Mucosa of rectum (tissue), 2 donors: Measurements from ENCODE around the gene LRP3.
"Not testable (repeated sequence)": the region's sequence is repeated elsewhere in the genome, so short reads cannot be mapped to it uniquely, and the experiment has no call there.

Experiments
- H3K27ac ChIP-seq, 2 donors: one replicate each; pipeline ENCODE4 v1.7.0; 2013; ENCODE audit warnings: inconsistent platforms in 2 of 2, low read depth in 2 of 2, low read length in 2 of 2
- H3K27me3 ChIP-seq, 2 donors: one replicate each; pipeline ENCODE4 v1.7.0; 2013; ENCODE audit warnings: low read length in 2 of 2; ENCODE audit not compliant: control insufficient read depth in 2 of 2, insufficient read depth in 2 of 2
- H3K36me3 ChIP-seq, 2 donors: one replicate each; pipeline ENCODE4 v1.7.0; 2013; ENCODE audit warnings: low read length in 2 of 2; ENCODE audit not compliant: control insufficient read depth in 2 of 2, insufficient read depth in 2 of 2
- H3K4me1 ChIP-seq, 2 donors: one replicate each; pipeline ENCODE4 v1.7.0; 2013; ENCODE audit warnings: low read length in 2 of 2, mild to moderate bottlenecking in 1 of 2; ENCODE audit not compliant: control insufficient read depth in 2 of 2, insufficient read depth in 2 of 2
- H3K4me3 ChIP-seq, 2 donors: one replicate each; pipeline ENCODE4 v1.7.0; 2013; ENCODE audit warnings: low read length in 2 of 2
- H3K9ac ChIP-seq, 2 donors: one replicate each; pipeline ENCODE4 v1.7.0; 2013; ENCODE audit warnings: low read length in 2 of 2, low read depth in 1 of 2, mild to moderate bottlenecking in 1 of 2
- H3K9me3 ChIP-seq, 2 donors: one replicate each; pipeline ENCODE4 v1.7.0; 2013; ENCODE audit warnings: low read length in 2 of 2; ENCODE audit not compliant: control insufficient read depth in 2 of 2
- donor health status: healthy.
- donor health status: Normal muscosa, but diverticular disease.

LRP3 gene

GRCh38 chr19:33193865-33194362 is at the start of gene LRP3:
Gene LRP3 (plus strand): TSS chr19:33194330. CDS start chr19:33194786, 456 bp downstream.
- H3K27ac ChIP-seq = peak within 1 kb of the TSS in 1 of 2 donors; percentile 16
- H3K36me3 ChIP-seq = no peaks in the 10 kb centered on the region
- H3K9ac ChIP-seq = peak within 1 kb of the TSS in 1 of 2 donors; percentile 43

GRCh38 chr19:33146209-33146608 is 47.9 kb upstream of the LRP3 start:
- H3K27me3 ChIP-seq = no peaks in the 10 kb centered on the region
- H3K27ac ChIP-seq = no peak overlapping the region
- no peaks in the 10 kb centered on the region for H3K9me3 ChIP-seq
- H3K9ac ChIP-seq = no peak overlapping the region
- peaks cover 0 to 2% of the 10 kb centered on the region in 2 donors for H3K4me1 ChIP-seq
- no peak overlapping the region for H3K4me3 ChIP-seq
- H3K36me3 ChIP-seq = no peaks in the 10 kb centered on the region

More at GRCh38 chr19:33193865-33194362, at the start of gene LRP3:
- H3K27me3 ChIP-seq = peaks cover 6 to 10% of the 10 kb centered on the region in 2 donors
- peaks cover 4% of the 10 kb centered on the region in 2 donors for H3K4me1 ChIP-seq
- H3K9me3 ChIP-seq = no peaks in the 10 kb centered on the region
- peak within 1 kb of the TSS; percentile 48 to 55 for H3K4me3 ChIP-seq

- Histone ChIP-seq H3K27ac (no peak overlapping the region), H3K9ac (no peak overlapping the region), H3K9me3 (no peaks in the 10 kb centered on the region), H3K4me1 (peaks cover 0 to 2% of the 10 kb centered on the region in 2 donors), H3K36me3 (no peaks in the 10 kb centered on the region), H3K27me3 (no peaks in the 10 kb centered on the region), H3K4me3 (no peak overlapping the region)
Observed at GRCh38 chr19:33147538-33147937, 46.6 kb upstream of the LRP3 start.

GRCh38 chr19:33150852-33151518 is 43.1 kb upstream of the LRP3 start:
- Histone ChIP-seq H3K9me3 (no peaks in the 10 kb centered on the region), H3K4me3 (no peak overlapping the region), H3K36me3 (no peaks in the 10 kb centered on the region), H3K9ac (no peak overlapping the region), H3K4me1 (no peaks in the 10 kb centered on the region), H3K27ac (no peak overlapping the region), H3K27me3 (no peaks in the 10 kb centered on the region)

- H3K36me3 ChIP-seq = no peaks in the 10 kb centered on the region
- H3K4me1 ChIP-seq = no peaks in the 10 kb centered on the region
- no peak overlapping the region for H3K27ac ChIP-seq
- no peaks in the 10 kb centered on the region for H3K9me3 ChIP-seq
- H3K4me3 ChIP-seq = no peak overlapping the region
- no peak overlapping the region for H3K9ac ChIP-seq
- H3K27me3 ChIP-seq = no peaks in the 10 kb centered on the region
Observed at GRCh38 chr19:33152176-33152575, 42.0 kb upstream of the LRP3 start.

GRCh38 chr19:33152625-33153024 is 41.5 kb upstream of the LRP3 start:
- not testable (repeated sequence) for H3K4me3 ChIP-seq, H3K36me3 ChIP-seq, H3K4me1 ChIP-seq, H3K27ac ChIP-seq, H3K9ac ChIP-seq, H3K9me3 ChIP-seq, H3K27me3 ChIP-seq

GRCh38 chr19:33154313-33154712 is 39.8 kb upstream of the LRP3 start:
- not testable (repeated sequence) for H3K27me3 ChIP-seq, H3K4me1 ChIP-seq, H3K9ac ChIP-seq, H3K9me3 ChIP-seq, H3K4me3 ChIP-seq, H3K36me3 ChIP-seq, H3K27ac ChIP-seq

GRCh38 chr19:33156334-33156733 is 37.8 kb upstream of the LRP3 start:
- no peak overlapping the region for H3K4me3 ChIP-seq
- H3K4me1 ChIP-seq = no peaks in the 10 kb centered on the region
- no peak overlapping the region for H3K9ac ChIP-seq
- no peaks in the 10 kb centered on the region for H3K36me3 ChIP-seq
- H3K9me3 ChIP-seq = no peaks in the 10 kb centered on the region
- no peak overlapping the region for H3K27ac ChIP-seq
- no peaks in the 10 kb centered on the region for H3K27me3 ChIP-seq

GRCh38 chr19:33157906-33158305 is 36.2 kb upstream of the LRP3 start:
- Histone ChIP-seq H3K9ac (no peak overlapping the region), H3K27me3 (no peaks in the 10 kb centered on the region), H3K9me3 (no peaks in the 10 kb centered on the region), H3K4me1 (no peaks in the 10 kb centered on the region), H3K27ac (no peak overlapping the region), H3K36me3 (no peaks in the 10 kb centered on the region), H3K4me3 (no peak overlapping the region)

- no peak overlapping the region for H3K27ac ChIP-seq
Observed at GRCh38 chr19:33158365-33158764, 35.8 kb upstream of the LRP3 start.

More at GRCh38 chr19:33158365-33158764, 35.8 kb upstream of the LRP3 start:
- Histone ChIP-seq H3K4me3 (no peak overlapping the region), H3K4me1 (no peaks in the 10 kb centered on the region), H3K27me3 (no peaks in the 10 kb centered on the region), H3K9me3 (no peaks in the 10 kb centered on the region), H3K9ac (no peak overlapping the region), H3K36me3 (no peaks in the 10 kb centered on the region)
